GM18502 (cell line): ENCODE measurements around the gene KMT2C.
"Not testable (repeated sequence)": the region's sequence is repeated elsewhere in the genome, so short reads cannot be mapped to it uniquely, and the experiment has no call there.

ENCODE experiments used
- ATAC-seq: cut with Tn5 transposase; IDR thresholded peaks from one replicate; pipeline ENCODE4 v1.9.1; 2021; ENCODE audit warnings: mild to moderate bottlenecking; ENCODE audit not compliant: unreplicated experiment, poor library complexity

The KMT2C gene

DNA sequence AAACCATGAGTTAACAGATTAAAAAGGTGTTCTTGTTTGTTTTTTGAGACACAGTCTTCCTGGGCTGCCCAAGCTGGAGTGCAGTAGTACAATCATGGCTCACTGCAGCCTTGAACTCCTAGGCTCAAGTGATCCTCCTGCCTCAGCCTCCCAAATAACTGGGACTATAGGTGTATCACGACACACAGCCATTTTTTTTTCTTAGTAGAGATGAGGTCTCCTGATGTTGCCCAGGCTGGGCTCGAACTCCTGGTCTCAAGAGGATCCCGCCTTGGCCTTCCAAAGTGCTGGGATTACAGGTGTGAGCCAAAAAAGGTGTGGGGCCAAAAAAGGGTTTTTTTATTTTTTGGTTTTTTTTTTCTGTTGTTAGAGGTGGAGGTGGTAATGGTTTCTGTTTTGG, 29.3 kb downstream of the KMT2C start:
- no peak for ATAC-seq

DNA sequence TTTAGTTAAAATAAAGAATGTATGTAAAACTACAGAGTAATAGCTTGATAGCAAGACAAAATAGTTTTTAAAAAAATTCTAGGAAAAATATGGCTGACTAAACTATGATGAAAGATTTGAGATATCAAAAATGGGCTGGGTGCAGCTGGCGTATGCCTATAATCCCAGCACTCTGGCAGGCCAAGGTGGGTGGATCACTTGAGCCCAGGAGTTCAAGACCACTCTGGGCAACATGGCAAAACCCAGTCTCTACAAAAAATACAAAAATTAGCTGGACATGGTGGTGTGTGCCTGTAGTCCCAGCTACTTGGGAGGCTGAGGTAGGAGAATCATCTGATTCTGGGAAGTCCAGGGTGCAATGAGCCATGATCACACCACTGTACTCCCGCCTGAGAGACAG, 29.8 kb downstream of the KMT2C start:
- ATAC-seq, result not testable (repeated sequence)

DNA sequence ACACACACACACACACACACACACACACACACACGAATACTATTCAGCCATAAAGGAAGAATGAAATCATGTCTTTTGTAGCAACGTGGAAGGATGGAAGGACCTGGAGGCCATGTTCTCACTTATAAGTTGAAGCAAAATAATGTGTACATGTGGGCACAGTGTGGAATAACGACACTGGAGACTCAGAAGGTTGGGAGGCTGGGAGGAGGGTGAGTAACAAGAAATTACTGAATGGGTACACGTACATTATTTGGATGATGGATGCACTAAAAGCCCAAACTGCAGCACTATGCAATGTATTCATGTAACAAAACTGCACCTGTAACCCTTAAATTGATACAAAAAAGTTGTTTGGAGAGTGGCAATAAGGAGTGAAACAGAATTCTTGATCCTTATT, 32.1 kb downstream of the KMT2C start:
- no peak for ATAC-seq

DNA sequence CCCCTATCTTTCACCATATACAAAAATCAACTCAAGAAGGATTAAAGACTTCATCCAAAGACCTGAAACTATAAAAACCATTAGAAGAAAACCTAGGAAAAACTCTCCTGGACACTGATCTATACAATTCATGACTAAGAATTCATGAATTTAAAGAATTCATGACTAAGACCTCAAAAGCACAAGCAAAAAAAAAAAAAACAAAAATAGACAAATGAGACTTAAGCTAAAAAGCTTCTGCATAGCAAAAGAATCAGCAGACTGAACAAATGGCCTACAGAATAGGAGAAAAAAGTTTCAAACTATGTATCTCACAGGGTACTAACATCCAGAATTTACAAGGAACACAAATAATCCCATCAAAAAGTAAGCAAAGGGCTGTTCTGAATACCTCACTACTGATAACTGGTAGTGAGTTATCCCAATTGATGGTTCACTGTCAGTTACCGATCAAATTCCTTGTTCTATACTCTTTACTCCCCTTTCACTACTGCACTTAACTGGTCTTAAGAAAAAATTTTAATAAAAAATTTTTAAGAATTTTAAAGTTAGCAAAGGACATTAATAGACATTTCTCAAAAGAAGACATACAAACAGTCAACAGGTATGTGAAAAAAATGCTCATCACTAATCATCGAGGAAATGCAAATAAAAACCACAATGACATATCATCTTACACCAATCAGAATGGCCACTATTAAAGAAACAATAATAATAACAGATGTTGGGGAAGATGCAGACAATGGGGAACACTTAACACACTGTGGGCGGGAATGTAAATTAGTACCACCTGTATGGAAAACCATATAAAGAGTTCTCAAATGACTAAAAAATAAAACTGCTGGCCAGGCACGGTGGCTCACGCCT, 33.2 kb downstream of the KMT2C start:
- no peak for ATAC-seq

DNA sequence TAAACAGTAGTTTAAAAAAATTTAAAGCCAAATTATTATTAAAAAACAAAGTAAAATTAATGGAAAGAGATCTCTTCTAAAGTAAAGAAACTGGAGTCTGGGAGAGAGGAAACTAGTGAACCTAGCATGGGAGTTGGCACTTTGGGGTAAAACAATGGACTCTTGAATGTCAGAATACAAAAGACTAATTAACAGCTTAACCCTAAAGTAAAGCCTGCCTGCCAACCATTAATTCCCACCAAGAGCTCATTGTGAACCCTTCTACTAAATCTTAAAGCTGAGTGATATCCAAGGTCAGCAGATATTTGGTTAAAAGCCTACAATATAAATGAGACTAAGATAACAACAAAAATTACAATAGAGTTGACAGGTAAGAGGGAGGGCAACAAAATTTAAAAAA, 36.5 kb downstream of the KMT2C start:
- ATAC-seq, result no peak

DNA sequence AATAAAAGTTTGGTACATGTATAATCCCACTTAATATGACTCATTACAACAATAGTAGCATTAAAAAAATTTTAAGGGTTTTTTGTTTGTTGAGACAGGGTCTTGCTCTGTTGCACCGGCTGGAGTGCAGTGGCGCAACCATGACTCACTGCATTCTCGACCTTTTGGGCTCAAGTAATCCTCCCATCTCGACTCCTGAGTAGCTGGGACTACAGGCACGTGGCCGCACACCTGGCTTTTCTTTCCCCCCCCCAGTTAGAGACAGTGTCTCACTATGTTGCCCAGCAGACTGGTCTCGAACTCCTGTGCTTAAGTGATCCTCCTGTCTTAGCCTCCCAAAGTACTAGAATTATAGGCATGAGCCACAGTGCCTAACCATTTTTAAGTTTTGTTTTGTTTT, 40.7 kb downstream of the KMT2C start:
- ATAC-seq, result no peak

DNA sequence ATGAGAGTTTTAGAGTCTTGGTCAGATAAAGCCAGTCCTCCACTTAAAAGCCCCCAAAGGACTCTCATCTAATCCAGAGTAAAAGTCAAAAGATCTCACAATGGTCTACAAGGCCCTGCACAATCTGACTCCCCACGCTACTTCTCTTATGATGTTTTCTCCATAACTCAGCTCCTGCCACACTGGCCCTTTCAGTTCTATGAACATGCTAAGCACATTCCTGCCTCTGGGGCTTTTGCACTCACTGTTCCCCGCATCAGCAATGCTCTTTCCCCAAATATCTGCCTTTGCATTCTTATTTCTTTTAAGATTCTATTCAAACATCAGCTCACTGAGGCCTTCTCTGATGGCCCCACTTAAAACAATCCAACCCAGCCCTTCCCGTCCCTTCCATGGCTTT, 41.6 kb downstream of the KMT2C start:
- ATAC-seq, result not testable (repeated sequence)

DNA sequence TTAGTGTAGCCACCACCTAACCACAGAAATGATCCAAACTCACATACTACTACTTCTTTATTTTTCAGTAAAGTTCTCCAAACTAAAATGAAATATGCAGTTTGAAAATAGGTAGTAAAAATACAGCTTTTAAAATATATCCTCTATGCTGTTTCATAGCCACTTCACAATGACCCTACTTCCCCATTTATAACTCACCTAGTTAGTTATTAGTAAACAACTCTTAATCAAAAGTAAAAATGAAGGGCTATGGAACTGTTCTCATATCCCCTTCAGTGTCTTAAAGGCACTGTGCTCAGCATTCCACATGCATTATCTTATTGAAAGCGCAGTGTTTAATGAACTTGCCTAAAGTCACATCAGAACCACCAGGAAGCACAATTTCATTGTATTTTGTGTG, 43.5 kb downstream of the KMT2C start:
- no peak for ATAC-seq

DNA sequence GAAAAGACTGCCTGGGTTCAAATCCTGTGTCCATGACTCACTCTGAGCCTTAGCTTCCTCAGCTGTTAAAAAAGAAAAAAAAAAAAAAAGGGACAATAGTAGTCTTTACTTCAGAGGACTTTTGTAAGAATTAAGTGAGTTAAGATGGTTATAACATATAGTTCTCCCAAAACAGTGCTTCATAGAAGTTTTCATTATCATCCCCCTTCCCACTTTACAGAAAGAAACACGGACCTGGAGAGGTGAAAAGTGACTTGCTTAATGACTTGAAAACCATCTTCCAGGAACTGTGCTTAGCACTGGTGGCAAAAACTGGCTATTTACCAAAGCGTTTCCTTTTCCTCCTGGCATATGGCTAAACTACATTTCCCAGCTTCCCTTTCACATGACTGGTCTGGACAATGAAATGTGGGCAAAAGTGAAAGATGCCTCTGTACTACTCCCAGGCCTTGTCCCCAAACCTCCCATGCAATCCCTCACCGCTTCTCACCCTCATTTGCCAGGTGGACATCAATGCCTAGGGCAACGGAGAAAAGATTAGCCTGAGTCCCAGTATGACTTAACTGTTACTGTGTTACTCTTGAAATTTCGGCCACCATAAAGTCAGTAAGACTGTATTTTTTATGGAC, 49.6 kb downstream of the KMT2C start:
- not testable (repeated sequence) for ATAC-seq

DNA sequence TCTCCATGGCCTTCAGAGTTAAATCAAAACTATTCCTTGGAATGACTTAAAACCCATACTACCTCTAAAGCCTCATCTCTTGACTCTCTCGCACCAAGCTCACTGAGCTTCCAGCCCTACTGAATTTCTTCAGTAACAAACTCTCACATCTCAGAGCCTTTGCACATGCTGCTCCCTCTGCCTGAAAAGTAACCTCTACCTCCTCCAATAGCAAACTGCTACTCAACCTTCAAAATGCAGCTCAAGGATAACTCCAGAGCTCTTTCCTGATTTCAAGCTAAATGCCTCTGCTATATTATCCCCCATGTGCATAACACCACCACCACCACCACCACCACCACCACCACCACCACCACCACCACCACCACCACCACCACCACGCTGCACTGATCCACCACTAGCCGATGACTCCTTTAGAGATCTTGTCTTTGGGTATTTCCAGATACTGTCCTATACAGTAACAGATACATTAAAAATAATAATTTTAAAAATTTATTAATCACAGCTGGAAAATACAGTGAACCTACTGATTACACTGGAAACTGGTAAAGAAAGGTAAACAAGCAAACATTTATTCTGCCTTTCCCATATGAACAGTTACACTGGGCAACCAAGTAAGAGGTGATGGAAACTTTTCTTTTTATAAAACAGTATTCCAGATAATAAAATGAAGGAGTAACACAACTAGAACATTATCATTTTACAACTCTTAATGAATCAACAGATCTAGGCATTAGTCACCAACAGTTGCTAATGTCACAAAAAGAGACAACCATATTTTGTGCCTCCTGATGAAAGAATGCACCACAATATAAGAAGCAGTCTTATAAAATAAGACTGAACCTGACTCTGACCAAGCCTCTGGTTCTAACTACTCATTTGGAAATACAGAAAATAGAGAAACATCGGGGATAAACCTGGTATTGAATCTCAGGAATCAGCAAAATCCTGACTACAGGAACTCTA, 51.3 kb downstream of the KMT2C start:
- not testable (repeated sequence) for ATAC-seq

DNA sequence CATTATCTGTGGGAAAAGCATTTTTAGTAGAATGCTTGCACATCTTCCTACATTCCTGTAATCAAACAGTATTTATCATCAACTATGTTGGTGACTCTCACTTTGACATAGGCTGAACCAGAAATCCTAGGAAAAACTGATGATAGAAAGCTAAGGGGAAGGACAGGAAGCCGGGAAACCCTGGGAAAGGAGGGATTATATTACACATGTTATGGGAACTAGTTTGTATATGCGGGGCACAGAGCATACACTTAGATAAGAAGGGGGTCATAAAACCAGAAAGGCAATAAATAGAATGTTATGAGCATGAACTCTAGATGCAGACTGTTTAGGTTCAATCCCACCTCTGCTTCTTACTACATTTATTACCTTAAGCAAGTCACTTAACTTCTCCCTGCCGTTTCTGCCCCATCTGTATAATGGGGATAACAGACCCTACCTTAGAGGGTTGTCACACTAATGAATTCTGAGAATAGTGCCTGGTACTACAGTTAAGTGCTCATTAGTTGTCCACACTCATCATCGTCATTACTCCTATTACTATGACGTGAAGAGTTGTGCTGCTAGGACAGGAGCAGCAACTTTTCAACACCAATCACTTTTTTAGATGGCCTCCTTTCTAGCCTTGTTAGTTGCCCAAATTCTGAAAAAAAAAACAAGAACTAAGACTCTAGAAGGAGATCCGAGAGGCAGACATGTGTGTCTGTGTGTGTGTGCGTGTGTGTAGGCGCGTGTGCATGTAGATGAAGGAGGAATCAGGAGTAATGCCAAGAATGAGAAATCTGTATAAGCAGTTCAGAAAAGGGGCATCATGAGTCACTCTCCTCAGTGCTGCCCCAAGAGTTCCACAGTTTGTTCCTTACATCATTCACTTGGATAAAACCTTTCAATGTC, 52.2 kb downstream of the KMT2C start:
- no peak for ATAC-seq

DNA sequence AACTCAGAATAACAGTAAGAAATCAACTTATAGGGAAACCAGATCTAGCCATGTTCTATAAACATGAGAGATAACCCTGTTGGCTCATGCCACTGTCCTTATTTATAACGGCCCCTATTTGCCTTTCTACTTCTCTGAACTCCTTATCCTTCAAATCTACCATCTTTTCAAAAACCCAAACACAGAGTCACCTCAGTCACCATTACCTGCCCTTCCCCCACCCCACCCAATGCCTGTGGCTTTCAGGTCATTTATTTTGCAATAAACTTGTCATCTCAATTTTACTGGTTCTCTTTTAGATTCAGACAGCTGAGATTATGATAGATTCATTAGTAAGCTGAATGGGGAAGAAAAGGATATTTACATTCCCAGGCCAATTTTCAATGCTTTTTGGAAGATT, 53.6 kb downstream of the KMT2C start:
- no peak for ATAC-seq

DNA sequence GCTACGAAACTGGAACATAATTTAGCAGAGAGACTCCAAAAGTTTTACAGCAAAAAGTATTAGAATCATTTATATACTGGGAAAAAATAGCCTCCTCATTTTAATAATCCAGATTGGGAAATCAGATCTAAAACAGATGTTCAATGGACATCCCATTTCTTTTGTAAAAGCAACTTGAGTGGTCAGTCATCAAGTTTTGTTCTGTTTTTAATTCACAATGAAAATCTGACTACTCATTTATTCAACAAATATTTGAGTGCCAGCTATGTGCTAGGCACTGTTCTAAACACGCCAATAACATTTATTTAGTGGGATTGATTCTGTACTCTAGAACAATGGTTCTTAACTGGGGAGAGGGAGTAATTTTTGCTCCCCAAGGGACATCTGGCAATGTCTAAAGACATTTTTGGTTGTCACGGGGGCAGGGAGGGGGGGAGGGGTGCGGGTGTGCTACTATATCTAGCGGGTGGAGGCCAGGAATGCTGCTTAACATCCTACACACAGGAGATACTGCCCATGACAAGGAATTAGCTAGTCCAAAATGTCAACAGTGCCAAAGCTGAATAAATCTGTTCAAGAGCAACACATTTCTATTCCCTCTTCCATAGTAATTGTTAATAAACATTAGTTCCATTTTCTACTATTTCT, 54.7 kb downstream of the KMT2C start:
- not testable (repeated sequence) for ATAC-seq

DNA sequence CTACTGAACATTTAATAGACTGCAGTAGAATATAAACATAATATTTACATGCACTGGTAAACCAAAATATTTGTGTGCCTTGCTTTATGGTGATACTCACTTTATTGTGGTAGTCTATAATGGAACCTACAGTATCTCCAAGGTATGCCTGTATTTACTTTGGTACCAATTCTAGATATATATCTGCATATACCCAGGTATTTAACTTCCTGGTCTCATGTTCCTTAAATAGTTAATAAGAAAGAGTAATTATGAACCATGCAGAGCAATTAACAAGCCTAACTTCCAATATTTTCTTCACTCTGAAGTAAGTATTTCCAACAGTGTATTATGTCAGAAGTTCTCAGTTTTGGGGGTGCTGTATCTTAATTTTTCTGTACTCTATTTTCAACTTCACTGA, 57.3 kb downstream of the KMT2C start:
- not testable (repeated sequence) for ATAC-seq

DNA sequence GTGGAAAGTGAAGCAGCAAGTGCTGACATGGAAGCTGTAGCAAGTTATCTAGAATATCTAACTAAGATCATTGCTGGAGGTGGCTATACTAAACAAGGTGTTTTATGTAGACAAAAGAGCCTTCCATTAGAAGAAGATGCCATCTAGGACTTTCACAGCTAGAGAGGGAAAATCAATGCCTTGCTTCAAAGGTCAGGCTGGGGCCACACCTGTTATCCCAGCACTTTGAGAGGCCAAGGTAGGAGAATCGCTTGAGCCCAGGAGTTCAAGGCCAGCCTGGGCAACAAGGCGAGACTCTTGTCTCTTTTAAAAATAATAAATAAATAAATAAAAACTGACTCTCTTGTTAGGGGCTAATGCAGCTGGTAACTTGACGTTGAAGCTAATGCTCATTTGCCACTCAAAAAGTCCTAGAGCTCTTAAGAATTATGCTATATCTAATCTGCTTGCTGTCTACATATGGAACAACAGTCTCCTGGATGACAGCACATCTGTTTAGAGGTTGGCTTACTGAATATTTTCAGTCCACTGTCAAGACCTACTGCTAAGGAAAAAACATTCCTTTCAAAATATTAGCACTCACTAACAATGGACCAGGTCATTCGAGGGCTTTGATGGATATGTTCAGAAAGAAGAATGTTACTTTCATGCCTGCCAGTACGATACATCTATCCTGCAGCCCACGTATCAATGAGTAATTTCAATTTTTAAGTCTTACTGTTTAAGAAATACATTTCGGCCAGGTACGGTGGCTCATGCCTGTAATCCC, 58.9 kb downstream of the KMT2C start:
- not testable (repeated sequence) for ATAC-seq

DNA sequence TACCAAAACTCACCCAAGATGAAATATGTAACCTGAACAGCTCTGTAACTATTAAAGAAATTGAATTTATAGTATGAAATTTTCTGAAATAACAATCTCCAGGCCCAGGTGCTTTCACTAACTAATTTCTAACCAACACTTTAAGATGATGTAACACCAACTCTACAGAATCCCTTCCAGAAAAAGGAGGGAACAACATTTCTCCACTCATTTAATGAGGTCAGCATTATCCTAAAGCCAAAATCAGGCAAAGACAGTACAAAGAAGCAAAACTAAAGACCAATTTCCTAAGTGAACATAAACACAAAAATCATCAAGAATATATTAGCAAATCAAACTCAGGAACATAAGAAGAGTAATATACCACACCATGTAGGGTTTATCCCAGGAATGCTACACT, 65.5 kb downstream of the KMT2C start:
- ATAC-seq, result no peak

DNA sequence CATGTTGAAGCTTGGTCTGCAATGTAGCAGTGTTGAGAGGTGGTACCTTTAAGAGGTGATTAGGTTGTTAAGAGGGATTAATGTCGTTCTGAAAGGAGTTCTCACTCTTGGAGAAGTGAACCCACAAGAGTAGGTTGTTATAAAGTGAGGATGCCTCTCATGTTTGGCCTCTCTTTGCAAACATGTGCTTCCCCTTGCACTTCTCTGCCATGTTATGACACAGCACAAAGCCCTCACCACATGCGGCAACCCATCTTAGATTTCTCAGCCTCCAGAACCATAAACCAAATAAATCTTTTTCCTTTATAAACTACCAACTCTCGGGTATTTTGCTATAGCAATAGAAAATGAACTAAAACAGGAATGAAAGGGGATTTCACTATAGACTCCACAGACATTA, 66.3 kb downstream of the KMT2C start:
- no peak for ATAC-seq

DNA sequence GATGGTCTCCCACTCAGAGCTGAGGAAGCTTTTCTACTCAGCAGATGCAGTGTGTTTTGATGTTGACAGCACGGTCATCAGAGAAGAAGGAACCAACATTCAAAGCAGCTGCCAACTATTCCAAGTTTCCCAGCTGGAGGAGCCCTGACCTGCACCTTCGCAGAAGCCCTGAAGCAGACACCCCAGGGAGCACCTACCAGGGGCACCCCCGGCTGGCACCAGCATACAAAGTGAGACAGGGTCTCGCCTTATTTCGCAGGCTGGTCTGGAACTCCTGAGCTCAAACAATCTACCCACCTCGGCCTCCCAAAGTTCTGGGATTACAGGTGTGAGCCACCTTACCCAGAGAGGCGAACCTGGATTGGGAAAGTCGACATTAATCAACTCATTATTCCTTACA, 68.6 kb downstream of the KMT2C start:
- ATAC-seq, result no peak

DNA sequence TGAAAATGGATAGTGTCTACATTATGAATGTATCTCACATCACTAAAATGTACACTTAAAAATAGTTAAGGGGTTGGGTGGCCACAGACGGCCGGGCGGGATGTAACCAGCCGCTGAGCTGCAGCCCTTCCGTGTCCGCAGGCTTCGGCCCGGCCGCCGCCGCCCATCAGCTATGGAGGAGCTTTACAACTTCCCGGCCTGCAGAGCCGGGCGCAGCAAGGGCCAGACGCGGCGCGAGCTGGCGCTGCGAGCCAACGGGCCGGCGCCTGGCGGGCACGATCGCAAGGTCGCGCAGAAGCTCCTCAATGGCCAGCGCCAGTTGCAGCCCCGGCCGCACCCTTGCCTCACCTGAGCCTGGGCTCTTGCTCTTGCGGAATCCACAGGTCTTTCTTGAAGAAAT, 69.1 kb downstream of the KMT2C start:
- no peak for ATAC-seq
